ENCODE results near the gene PPP1R15B. TPM values are rescaled to one million over a fixed set of nuclear protein-coding genes. Genes with fewer than 3 reads are reported as not detected.

The PPP1R15B gene
- total and polyA plus RNA-seq, 8 donors: 31.8 to 53.0 (median 39.3) TPM

- H3K27ac ChIP-seq: no peak overlapping the region
- ATAC-seq: no peak
Observed at GRCh38 chr1:204358605-204359004, 53.0 kb downstream of the PPP1R15B start.

GRCh38 chr1:204357551-204358490, 53.8 kb downstream of the PPP1R15B start:
- H3K4me3 ChIP-seq: no peak overlapping the region
- H3K9me3 ChIP-seq: no peaks in the 10 kb centered on the region
- no peak for DNase-seq
- peaks cover 0 to 34% of the 10 kb centered on the region in 2 donors for H3K27me3 ChIP-seq
- H3K36me3 ChIP-seq: no peaks in the 10 kb centered on the region
- no peak for TF ChIP-seq CTCF (IDR thresholded peaks at IDR 0.05)
- intact Hi-C loops (cut with DNase I): no loop called here
- H3K27ac ChIP-seq: no peak overlapping the region
- no peak for ATAC-seq
- peaks cover 0 to under 1% of the 10 kb centered on the region in 2 donors for H3K4me1 ChIP-seq

More at GRCh38 chr1:204358605-204359004, 53.0 kb downstream of the PPP1R15B start:
- peaks cover 0 to 34% of the 10 kb centered on the region in 2 donors for H3K27me3 ChIP-seq
- DNase-seq: no peak
- no peaks in the 10 kb centered on the region for H3K9me3 ChIP-seq
- H3K36me3 ChIP-seq: no peaks in the 10 kb centered on the region
- H3K4me3 ChIP-seq: no peak overlapping the region
- peaks cover 0 to 8% of the 10 kb centered on the region in 2 donors for H3K4me1 ChIP-seq
- TF ChIP-seq CTCF (IDR thresholded peaks at IDR 0.05): no peak
- intact Hi-C loops (cut with DNase I): no loop called here

GRCh38 chr1:204356997-204357396, 54.6 kb downstream of the PPP1R15B start:
- no peak for TF ChIP-seq CTCF (IDR thresholded peaks at IDR 0.05)
- intact Hi-C loops (cut with DNase I): no loop called here
- peaks cover 0 to 34% of the 10 kb centered on the region in 2 donors for H3K27me3 ChIP-seq
- no peaks in the 10 kb centered on the region for H3K4me1 ChIP-seq
- DNase-seq (no peak), ATAC-seq (no peak)
- no peaks in the 10 kb centered on the region for H3K9me3 ChIP-seq
- no peak overlapping the region for H3K4me3 ChIP-seq
- no peak overlapping the region for H3K27ac ChIP-seq
- no peaks in the 10 kb centered on the region for H3K36me3 ChIP-seq

- no peak for DNase-seq
- H3K36me3 ChIP-seq: no peaks in the 10 kb centered on the region
- no peak for ATAC-seq
- no peak for TF ChIP-seq CTCF (IDR thresholded peaks at IDR 0.05)
- no peak overlapping the region for H3K4me3 ChIP-seq
- H3K27me3 ChIP-seq: peaks cover 0 to 37% of the 10 kb centered on the region in 2 donors
- H3K4me1 ChIP-seq: no peaks in the 10 kb centered on the region
- intact Hi-C loops (cut with DNase I): no loop called here
- H3K9me3 ChIP-seq: no peaks in the 10 kb centered on the region
- no peak overlapping the region for H3K27ac ChIP-seq
Observed at GRCh38 chr1:204355913-204356312, 55.7 kb downstream of the PPP1R15B start.

- H3K4me3 ChIP-seq: no peak overlapping the region
- H3K36me3 ChIP-seq: no peaks in the 10 kb centered on the region
- ATAC-seq: no peak
- DNase-seq: no peak
- TF ChIP-seq CTCF (IDR thresholded peaks at IDR 0.05): no peak
- peaks cover 0 to 29% of the 10 kb centered on the region in 2 donors for H3K27me3 ChIP-seq
- intact Hi-C loops (cut with DNase I): no loop called here
- H3K4me1 ChIP-seq: no peaks in the 10 kb centered on the region
- no peaks in the 10 kb centered on the region for H3K9me3 ChIP-seq
- H3K27ac ChIP-seq: no peak overlapping the region
Observed at GRCh38 chr1:204354579-204354978, 57.0 kb downstream of the PPP1R15B start.
